B cell (primary cell): ENCODE measurements around the gene COL19A1.

Source experiments
- CTCF ChIP-seq: fragments of 200-600 bp; IDR thresholded peaks from one replicate; pipeline ENCODE4 v1.8.0; 2022; ENCODE audit warnings: antibody characterized with exemption, mild to moderate bottlenecking
- EZH2 ChIP-seq: IDR thresholded peaks from 2 replicates; pipeline ENCODE4 v1.6.1; 2012; ENCODE audit warnings: borderline replicate concordance, low read depth, mild to moderate bottlenecking, moderate library complexity, low read length; ENCODE audit not compliant: insufficient read depth, poor library complexity, severe bottlenecking

- TF ChIP-seq CTCF (no peak), EZH2 (no peak)
Observed at GRCh38 chr6:69868252-69868804, 2.0 kb downstream of the COL19A1 start.
